ENCODE measurements around the gene RFT1. TPM values are rescaled to one million over a fixed set of nuclear protein-coding genes. Genes with fewer than 3 reads are reported as not detected.

The RFT1 gene
- total RNA-seq, 1 experiment from 2014 or later, result 33.6 TPM

GRCh38 chr3:53068176-53068575, 62.1 kb downstream of the RFT1 start (continued):
- TF ChIP-seq EZH2phosphoT487 (IDR thresholded peaks at IDR 0.05; ENCODE audit: borderline replicate concordance), result no peak

GRCh38 chr3:53067567-53067966, 62.7 kb downstream of the RFT1 start:
- ATAC-seq (no peak), DNase-seq (ENCODE audit: low read depth, low spot score) (no peak)
- ChIA-PET RAD21 (ENCODE audit: low non-redundant PET in 1 of 2, low total read pairs in 2 of 2, uncharacterized antibody in 2 of 2, unreplicated experiment in 2 of 2) (no interaction called here), CTCF (no interaction called here), POLR2A (no interaction called here)
- Histone ChIP-seq H4K20me1 (ENCODE audit: insufficient read depth) (no peaks in the 10 kb centered on the region), H3K9ac (ENCODE audit: low read length) (no peak overlapping the region), H3K9me3 (ENCODE audit: control insufficient read depth in 1 of 2, insufficient read depth in 1 of 2, low read depth in 1 of 2, low read length in 2 of 2) (no peaks in the 10 kb centered on the region), H3K4me1 (ENCODE audit: control insufficient read depth in 1 of 2, insufficient read depth in 2 of 2, low read length in 2 of 2) (peaks cover 0 to 5% of the 10 kb centered on the region in 2 experiments; a peak in 1 of 4 replicates), H3K36me3 (ENCODE audit: control insufficient read depth in 1 of 2, insufficient read depth in 2 of 2, low read length in 2 of 2) (no peaks in the 10 kb centered on the region), H3K4me3 (replicated peaks in 1 of 2; ENCODE audit: low read depth in 1 of 2, low read length in 2 of 2) (no peak overlapping the region), H2AFZ (ENCODE audit: low read depth, low read length, poor library complexity, severe bottlenecking) (no peak overlapping the region), H3K79me2 (ENCODE audit: insufficient read depth, low read length) (no peaks in the 10 kb centered on the region), H3K27ac (ENCODE audit: low read depth, low read length) (no peak overlapping the region), H3K4me2 (ENCODE audit: low read length) (no peak overlapping the region), H3K27me3 (ENCODE audit: insufficient read depth, low read length) (no peaks in the 10 kb centered on the region), H3K9me2 (ENCODE audit: insufficient read depth) (no peaks in the 10 kb centered on the region)
- intact Hi-C loops (cut with micrococcal nuclease), result no loop called here
- no TSS peak for BruUV-seq (replicated peaks)
- TF ChIP-seq CEBPB (IDR thresholded peaks at IDR 0.05; ENCODE audit: low read depth) (no peak), EGR1 (IDR thresholded peaks at IDR 0.05; ENCODE audit: low read depth) (no peak)
- TF ChIP-seq, protein P1, sequence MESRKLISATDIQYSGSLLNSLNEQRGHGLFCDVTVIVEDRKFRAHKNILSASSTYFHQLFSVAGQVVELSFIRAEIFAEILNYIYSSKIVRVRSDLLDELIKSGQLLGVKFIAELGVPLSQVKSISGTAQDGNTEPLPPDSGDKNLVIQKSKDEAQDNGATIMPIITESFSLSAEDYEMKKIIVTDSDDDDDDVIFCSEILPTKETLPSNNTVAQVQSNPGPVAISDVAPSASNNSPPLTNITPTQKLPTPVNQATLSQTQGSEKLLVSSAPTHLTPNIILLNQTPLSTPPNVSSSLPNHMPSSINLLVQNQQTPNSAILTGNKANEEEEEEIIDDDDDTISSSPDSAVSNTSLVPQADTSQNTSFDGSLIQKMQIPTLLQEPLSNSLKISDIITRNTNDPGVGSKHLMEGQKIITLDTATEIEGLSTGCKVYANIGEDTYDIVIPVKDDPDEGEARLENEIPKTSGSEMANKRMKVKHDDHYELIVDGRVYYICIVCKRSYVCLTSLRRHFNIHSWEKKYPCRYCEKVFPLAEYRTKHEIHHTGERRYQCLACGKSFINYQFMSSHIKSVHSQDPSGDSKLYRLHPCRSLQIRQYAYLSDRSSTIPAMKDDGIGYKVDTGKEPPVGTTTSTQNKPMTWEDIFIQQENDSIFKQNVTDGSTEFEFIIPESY (IDR thresholded peaks at IDR 0.05; ENCODE audit: extremely low read depth, insufficient replicate concordance, low read length), result no peak

DNA sequence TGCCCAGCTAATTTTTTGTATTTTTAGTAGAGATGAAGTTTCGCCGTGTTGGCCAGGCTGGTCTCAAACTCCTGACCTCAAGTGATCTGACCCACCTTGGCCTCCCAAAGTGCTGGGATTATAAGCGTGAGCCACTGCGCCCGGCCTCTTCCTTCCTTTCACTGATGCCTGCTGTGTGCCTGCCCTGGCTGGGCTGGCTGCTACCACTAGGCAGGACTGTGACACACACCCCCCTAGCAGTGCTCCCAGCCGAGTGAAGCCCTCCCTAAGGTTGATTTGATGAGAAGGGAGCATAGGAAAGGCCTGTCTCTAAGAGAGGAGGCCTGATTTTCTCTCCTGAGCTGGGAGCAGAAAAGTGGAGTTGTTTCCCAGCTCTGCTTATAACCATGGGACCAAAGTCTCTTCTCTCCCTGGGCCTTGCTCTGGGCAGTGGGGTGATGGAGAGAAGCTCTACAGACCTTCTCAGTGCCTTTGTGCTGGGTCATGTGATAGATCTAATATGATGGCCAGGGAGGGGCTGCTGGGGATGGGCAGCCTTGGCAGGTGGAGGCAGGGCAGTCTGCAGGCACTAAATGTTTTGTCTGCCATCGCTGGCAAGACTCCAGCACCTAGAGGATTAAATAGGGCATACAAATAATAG, 64.3 kb downstream of the RFT1 start:
- no peaks in the 10 kb centered on the region for H3K9me3 ChIP-seq (ENCODE audit: control insufficient read depth in 1 of 2, insufficient read depth in 1 of 2, low read depth in 1 of 2, low read length in 2 of 2)
- H4K20me1 ChIP-seq (ENCODE audit: insufficient read depth), result no peaks in the 10 kb centered on the region
- no peak for DNase-seq (ENCODE audit: low read depth, low spot score)
- ChIA-PET RAD21 (ENCODE audit: low non-redundant PET in 1 of 2, low total read pairs in 2 of 2, uncharacterized antibody in 2 of 2, unreplicated experiment in 2 of 2) (no interaction called here), POLR2A (no interaction called here), CTCF (no interaction called here)
- H3K27ac ChIP-seq (ENCODE audit: low read depth, low read length), result no peak overlapping the region
- H3K36me3 ChIP-seq (ENCODE audit: control insufficient read depth in 1 of 2, insufficient read depth in 2 of 2, low read length in 2 of 2), result no peaks in the 10 kb centered on the region
- no peaks in the 10 kb centered on the region for H3K27me3 ChIP-seq (ENCODE audit: insufficient read depth, low read length)
- H3K9me2 ChIP-seq (ENCODE audit: insufficient read depth), result no peaks in the 10 kb centered on the region
- no peak overlapping the region for H3K4me2 ChIP-seq (ENCODE audit: low read length)
- H3K4me1 ChIP-seq (ENCODE audit: control insufficient read depth in 1 of 2, insufficient read depth in 2 of 2, low read length in 2 of 2), result no peaks in the 10 kb centered on the region
- TF ChIP-seq YY1 (IDR thresholded peaks at IDR 0.05; ENCODE audit: extremely low read depth, insufficient replicate concordance, low read depth, low read length) (no peak), FOSL1 (IDR thresholded peaks at IDR 0.05; ENCODE audit: low read depth) (no peak), JUND (IDR thresholded peaks at IDR 0.05) (no peak), SIN3A (IDR thresholded peaks at IDR 0.05; ENCODE audit: low read depth) (no peak), EGR1 (IDR thresholded peaks at IDR 0.05; ENCODE audit: low read depth) (no peak), SRF (IDR thresholded peaks at IDR 0.05; ENCODE audit: low read depth) (no peak)
- TF ChIP-seq, protein P2, sequence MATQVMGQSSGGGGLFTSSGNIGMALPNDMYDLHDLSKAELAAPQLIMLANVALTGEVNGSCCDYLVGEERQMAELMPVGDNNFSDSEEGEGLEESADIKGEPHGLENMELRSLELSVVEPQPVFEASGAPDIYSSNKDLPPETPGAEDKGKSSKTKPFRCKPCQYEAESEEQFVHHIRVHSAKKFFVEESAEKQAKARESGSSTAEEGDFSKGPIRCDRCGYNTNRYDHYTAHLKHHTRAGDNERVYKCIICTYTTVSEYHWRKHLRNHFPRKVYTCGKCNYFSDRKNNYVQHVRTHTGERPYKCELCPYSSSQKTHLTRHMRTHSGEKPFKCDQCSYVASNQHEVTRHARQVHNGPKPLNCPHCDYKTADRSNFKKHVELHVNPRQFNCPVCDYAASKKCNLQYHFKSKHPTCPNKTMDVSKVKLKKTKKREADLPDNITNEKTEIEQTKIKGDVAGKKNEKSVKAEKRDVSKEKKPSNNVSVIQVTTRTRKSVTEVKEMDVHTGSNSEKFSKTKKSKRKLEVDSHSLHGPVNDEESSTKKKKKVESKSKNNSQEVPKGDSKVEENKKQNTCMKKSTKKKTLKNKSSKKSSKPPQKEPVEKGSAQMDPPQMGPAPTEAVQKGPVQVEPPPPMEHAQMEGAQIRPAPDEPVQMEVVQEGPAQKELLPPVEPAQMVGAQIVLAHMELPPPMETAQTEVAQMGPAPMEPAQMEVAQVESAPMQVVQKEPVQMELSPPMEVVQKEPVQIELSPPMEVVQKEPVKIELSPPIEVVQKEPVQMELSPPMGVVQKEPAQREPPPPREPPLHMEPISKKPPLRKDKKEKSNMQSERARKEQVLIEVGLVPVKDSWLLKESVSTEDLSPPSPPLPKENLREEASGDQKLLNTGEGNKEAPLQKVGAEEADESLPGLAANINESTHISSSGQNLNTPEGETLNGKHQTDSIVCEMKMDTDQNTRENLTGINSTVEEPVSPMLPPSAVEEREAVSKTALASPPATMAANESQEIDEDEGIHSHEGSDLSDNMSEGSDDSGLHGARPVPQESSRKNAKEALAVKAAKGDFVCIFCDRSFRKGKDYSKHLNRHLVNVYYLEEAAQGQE (IDR thresholded peaks at IDR 0.05; ENCODE audit: low read depth), result no peak
- no peak overlapping the region for H3K4me3 ChIP-seq (replicated peaks in 1 of 2; ENCODE audit: low read depth in 1 of 2, low read length in 2 of 2)
- ATAC-seq, result no peak
- H3K79me2 ChIP-seq (ENCODE audit: insufficient read depth, low read length), result no peaks in the 10 kb centered on the region
- H2AFZ ChIP-seq (ENCODE audit: low read depth, low read length, poor library complexity, severe bottlenecking), result no peak overlapping the region
- no peak overlapping the region for H3K9ac ChIP-seq (ENCODE audit: low read length)
- BruUV-seq (replicated peaks), result no TSS peak
- intact Hi-C loops (cut with micrococcal nuclease), result no loop called here
